Ascending aorta (tissue), 2 donors: ENCODE data around the gene ARHGAP35. TPM values are rescaled to one million over a fixed set of nuclear protein-coding genes. Genes with fewer than 3 reads are reported as not detected.

Experiments used
- DNase-seq, 2 donors: peaks; one replicate each; pipeline ENCODE4 v3.0.0-alpha.2; 2019; ENCODE audit warnings: low spot score in 2 of 2
- H3K27ac ChIP-seq, 2 donors: fragments of 200-600 bp; sonication (generic); one replicate each; pipeline ENCODE4 v1.5.1; 2016 to 2017; ENCODE audit warnings: mild to moderate bottlenecking in 1 of 2
- H3K27me3 ChIP-seq: fragments of 200-600 bp; sonication (generic); one replicate; pipeline ENCODE4 v1.5.1; 2017
- H3K36me3 ChIP-seq, 2 donors: fragments of 200-600 bp; sonication (generic); one replicate each; pipeline ENCODE4 v1.5.1; 2016
- H3K4me1 ChIP-seq, 2 donors: fragments of 200-600 bp; sonication (generic); one replicate each; pipeline ENCODE4 v1.5.1; 2016 to 2017; ENCODE audit warnings: mild to moderate bottlenecking in 1 of 2
- H3K4me3 ChIP-seq, 2 donors: fragments of 200-600 bp; sonication (generic); one replicate each; pipeline ENCODE4 v1.5.1; 2016 to 2017; ENCODE audit warnings: mild to moderate bottlenecking in 1 of 2
- H3K9me3 ChIP-seq, 2 donors: fragments of 200-600 bp; sonication (generic); one replicate each; pipeline ENCODE4 v1.5.1; 2016
- intact Hi-C: fragments of 100-400 bp; cut with DNase I; formaldehyde crosslinking; loops from one replicate; pipeline ENCODE4 v1.15.1; 2023
- total RNA-seq: library from RNA; depleted of rRNA; stranded (reverse); fragments of >200 nt; gene quantifications from one replicate; pipeline ENCODE4 v1.1.0, GENCODE V29; 2016
- TF ChIP-seq, protein P1 (sequence below), 3 experiments: fragments of 200-600 bp in 2 of 3; fragments of 450-650 bp in 1 of 3; sonication (generic) in 2 of 3; IDR thresholded peaks; one replicate each; pipeline ENCODE4 v1.5.1; 2016 to 2019; ENCODE audit warnings: antibody characterized with exemption in 3 of 3, mild to moderate bottlenecking in 1 of 3, moderate library complexity in 1 of 3

Gene ARHGAP35
- total RNA-seq, 1 donor from 2014 or later, result 23.7 TPM

- Histone ChIP-seq H3K4me3 (no peak overlapping the region), H3K9me3 (no peaks in the 10 kb centered on the region), H3K27ac (no peak overlapping the region), H3K36me3 (no peaks in the 10 kb centered on the region), H3K4me1 (no peaks in the 10 kb centered on the region), H3K27me3 (no peaks in the 10 kb centered on the region)
- DNase-seq, result no peak
- TF ChIP-seq, protein P1, sequence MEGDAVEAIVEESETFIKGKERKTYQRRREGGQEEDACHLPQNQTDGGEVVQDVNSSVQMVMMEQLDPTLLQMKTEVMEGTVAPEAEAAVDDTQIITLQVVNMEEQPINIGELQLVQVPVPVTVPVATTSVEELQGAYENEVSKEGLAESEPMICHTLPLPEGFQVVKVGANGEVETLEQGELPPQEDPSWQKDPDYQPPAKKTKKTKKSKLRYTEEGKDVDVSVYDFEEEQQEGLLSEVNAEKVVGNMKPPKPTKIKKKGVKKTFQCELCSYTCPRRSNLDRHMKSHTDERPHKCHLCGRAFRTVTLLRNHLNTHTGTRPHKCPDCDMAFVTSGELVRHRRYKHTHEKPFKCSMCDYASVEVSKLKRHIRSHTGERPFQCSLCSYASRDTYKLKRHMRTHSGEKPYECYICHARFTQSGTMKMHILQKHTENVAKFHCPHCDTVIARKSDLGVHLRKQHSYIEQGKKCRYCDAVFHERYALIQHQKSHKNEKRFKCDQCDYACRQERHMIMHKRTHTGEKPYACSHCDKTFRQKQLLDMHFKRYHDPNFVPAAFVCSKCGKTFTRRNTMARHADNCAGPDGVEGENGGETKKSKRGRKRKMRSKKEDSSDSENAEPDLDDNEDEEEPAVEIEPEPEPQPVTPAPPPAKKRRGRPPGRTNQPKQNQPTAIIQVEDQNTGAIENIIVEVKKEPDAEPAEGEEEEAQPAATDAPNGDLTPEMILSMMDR (IDR thresholded peaks at IDR 0.05), result no peak
- intact Hi-C loops, result no loop called here
These were observed 29.9 kb upstream of the ARHGAP35 start for GRCh38 chr19:46830864-46831263.

- no peak for DNase-seq
- intact Hi-C loops, result no loop called here
These were observed 26.7 kb upstream of the ARHGAP35 start for GRCh38 chr19:46834121-46834520.

GRCh38 chr19:46834984-46835383 lies 25.8 kb upstream of the ARHGAP35 start:
- H3K9me3 ChIP-seq, result no peaks in the 10 kb centered on the region
- TF ChIP-seq, protein P1 (IDR thresholded peaks at IDR 0.05), result no peak
- H3K4me3 ChIP-seq, result no peak overlapping the region
- no peaks in the 10 kb centered on the region for H3K27me3 ChIP-seq
- no peak for DNase-seq
- no peak overlapping the region for H3K27ac ChIP-seq
- no peaks in the 10 kb centered on the region for H3K4me1 ChIP-seq
- intact Hi-C loops, result no loop called here
- H3K36me3 ChIP-seq, result peaks cover 17 to 21% of the 10 kb centered on the region in 2 donors

More at GRCh38 chr19:46834121-46834520, 26.7 kb upstream of the ARHGAP35 start:
- Histone ChIP-seq H3K27me3 (no peaks in the 10 kb centered on the region), H3K9me3 (no peaks in the 10 kb centered on the region), H3K4me1 (no peaks in the 10 kb centered on the region), H3K36me3 (peaks cover 9 to 15% of the 10 kb centered on the region in 2 donors), H3K27ac (no peak overlapping the region), H3K4me3 (no peak overlapping the region)
- TF ChIP-seq, protein P1 (IDR thresholded peaks at IDR 0.05), result no peak

GRCh38 chr19:46838160-46838559 lies 22.6 kb upstream of the ARHGAP35 start:
- no peaks in the 10 kb centered on the region for H3K27me3 ChIP-seq
- H3K4me1 ChIP-seq, result peaks cover 2 to 8% of the 10 kb centered on the region in 2 donors
- DNase-seq, result no peak
- no peaks in the 10 kb centered on the region for H3K9me3 ChIP-seq
- TF ChIP-seq, protein P1 (IDR thresholded peaks at IDR 0.05), result no peak
- intact Hi-C loops, result no loop called here
- no peak overlapping the region for H3K27ac ChIP-seq
- no peak overlapping the region for H3K4me3 ChIP-seq
- peaks cover 25% of the 10 kb centered on the region in 2 donors for H3K36me3 ChIP-seq

DNA sequence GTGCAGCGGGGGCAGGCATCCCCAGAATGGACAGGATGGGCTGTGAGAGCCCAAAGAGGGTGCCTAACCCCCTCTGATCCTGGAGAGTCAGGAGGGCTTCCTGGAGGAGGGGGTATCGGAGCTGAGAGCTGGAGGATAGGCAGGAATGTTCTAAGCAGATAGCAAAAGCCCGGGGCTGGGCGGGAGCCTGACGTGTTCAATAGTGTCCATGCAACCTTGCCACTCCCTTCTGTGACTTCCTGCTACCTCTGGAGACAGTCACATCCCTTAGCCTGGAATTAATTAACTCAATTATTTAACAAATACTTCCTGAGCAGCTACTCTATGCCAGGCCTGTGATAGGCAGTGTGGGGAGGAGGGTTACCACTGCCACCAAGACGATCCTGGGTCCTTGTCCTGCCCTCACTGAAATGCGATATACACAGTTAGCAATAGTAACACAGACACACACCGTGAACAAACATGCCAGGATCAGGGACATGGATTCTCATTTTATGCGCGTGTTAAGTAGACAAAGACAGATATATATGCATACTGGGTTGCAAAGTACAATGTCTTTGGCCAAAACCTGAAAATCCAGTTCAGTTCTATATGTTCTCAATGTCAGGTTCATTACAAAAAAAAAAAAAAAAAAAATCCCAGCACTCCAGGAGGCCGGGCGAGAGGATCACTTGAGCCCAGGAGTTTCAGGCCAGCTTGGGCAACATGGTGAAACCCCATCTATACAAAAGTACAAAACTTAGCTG lies 20.9 kb upstream of the ARHGAP35 start:
- no peak overlapping the region for H3K4me3 ChIP-seq
- H3K4me1 ChIP-seq, result peaks cover 2 to 8% of the 10 kb centered on the region in 2 donors
- DNase-seq, result no peak
- H3K9me3 ChIP-seq, result no peaks in the 10 kb centered on the region
- TF ChIP-seq, protein P1 (IDR thresholded peaks at IDR 0.05), result no peak
- H3K27me3 ChIP-seq, result no peaks in the 10 kb centered on the region
- intact Hi-C loops, result loop anchor here (1.0 kb wide), 2 partner anchors 27 to 83 kb away; no protein-coding TSS in a partner anchor
- peaks cover 39 to 42% of the 10 kb centered on the region in 2 donors for H3K36me3 ChIP-seq
- H3K27ac ChIP-seq, result peak overlapping the region in 1 of 2 donors; percentile 70
